GM18951 (cell line): Measurements from ENCODE around the gene PPP1R2B.
"Not testable (repeated sequence)": the region's sequence is repeated elsewhere in the genome, so short reads cannot be mapped to it uniquely, and the experiment has no call there.

Experiments used
- POLR2A ChIP-seq: IDR thresholded peaks from 4 replicates; pipeline ENCODE4 v1.6.1; 2011; ENCODE audit warnings: mild to moderate bottlenecking; ENCODE audit not compliant: insufficient read length, insufficient read depth; ENCODE audit errors: extremely low read depth
- in situ Hi-C: fragments of 300-500 bp; cut with MboI; formaldehyde crosslinking; loops from one replicate; pipeline ENCODE4 v1.12.0; 2022; ENCODE audit warnings: low sequenced_read_pairs, mixed read lengths, inconsistent platforms; ENCODE audit not compliant: unreplicated experiment

The PPP1R2B gene

DNA sequence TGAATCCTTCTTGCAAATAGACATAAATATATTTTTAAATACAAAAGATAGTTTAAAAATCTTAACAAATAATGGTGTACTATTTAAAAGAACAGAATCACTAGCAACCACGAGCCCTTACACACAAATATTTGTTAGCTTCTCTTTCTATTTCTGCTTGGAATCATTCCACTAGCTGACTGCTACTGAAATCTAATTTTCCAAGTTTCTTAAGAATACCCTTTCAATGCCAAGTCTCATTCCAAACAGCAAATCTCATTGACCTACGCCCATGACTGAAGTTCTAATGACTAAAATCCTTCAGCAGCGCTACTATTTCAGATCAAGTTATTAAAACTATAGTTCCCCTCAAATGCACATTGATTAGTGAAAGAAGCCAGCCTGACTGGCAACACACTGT is 13.2 kb upstream of the PPP1R2B start:
- in situ Hi-C loops = no loop called here
- no peak for TF ChIP-seq POLR2A

DNA sequence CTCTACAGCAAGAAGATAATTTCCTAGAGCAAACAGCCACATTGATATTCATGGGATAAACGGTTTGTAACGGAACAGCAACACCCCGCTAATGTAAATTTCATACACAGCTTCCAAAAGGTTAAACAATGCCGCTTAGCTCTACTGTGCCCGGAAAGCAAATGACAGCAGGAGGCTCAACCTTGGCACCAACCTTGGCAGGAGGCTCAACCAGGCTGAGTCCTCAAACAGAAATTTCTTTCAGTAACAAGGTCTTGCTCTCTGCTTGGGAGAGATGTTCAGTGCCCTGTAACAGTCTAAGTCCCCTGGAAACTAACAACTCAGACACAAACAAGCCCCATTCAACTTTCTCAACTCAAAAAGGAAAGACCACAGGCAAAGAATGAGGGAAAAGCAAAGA is 11.1 kb upstream of the PPP1R2B start:
- in situ Hi-C loops = no loop called here

DNA sequence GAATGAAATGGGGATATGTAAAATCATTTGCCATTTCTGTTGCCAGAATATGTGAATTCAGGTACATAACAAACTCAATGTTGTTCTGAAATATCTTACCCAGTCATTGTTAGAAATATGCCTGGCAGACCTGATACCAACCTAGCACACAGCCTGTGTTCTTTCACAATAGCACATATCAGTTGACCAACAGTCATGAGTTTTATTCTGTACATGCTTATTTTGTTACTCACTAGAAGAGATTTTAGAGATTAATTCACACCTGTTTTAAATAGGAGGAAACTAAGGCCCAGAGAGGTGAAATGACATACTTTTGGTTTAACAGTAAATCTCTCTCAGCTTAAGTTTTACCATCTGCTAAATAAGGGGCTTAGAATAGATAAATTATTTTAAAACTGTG is 8.4 kb upstream of the PPP1R2B start:
- no peak for TF ChIP-seq POLR2A
- in situ Hi-C loops = no loop called here

More for the DNA sequence above, 11.1 kb upstream of the PPP1R2B start:
- TF ChIP-seq POLR2A = no peak

DNA sequence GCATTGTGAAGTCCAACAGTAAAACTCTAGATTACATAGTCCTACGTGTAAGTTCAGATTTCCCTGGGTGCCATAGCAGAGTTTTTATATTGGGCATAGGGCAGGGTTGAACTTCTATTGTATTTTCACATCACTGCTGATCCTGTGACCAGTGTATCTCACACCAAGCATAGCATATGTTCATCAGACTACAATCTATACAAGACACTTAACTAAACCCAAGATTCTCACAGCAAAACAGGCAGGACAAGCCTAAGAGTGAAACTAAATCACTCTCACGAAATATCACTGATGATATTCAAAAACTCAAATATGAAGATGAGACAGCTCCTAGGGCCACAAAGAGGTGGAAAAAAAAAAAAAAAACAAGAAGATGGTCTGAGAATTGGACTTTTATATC is 3.2 kb upstream of the PPP1R2B start:
- no peak for TF ChIP-seq POLR2A

DNA sequence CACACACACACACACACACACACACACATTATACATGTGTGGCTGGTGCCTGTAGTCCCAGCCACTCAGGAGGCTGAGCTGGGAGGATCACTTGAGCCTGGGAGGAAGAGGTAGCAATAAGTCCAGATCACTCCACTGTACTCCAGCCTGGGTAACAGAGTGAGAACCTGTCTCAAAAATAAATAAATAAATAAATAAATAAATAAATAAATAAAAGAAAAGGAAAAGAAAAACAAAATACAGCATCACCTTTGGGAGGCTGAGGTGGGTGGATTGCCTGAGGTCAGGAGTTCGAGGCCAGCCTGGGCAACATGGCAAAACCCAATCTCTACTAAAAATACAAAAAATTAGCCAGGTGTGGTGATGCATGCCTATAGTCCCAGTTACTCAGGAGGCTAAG is 1.6 kb upstream of the PPP1R2B start:
- in situ Hi-C loops = not testable (repeated sequence)

More for the DNA sequence above, 3.2 kb upstream of the PPP1R2B start:
- in situ Hi-C loops = no loop called here

DNA sequence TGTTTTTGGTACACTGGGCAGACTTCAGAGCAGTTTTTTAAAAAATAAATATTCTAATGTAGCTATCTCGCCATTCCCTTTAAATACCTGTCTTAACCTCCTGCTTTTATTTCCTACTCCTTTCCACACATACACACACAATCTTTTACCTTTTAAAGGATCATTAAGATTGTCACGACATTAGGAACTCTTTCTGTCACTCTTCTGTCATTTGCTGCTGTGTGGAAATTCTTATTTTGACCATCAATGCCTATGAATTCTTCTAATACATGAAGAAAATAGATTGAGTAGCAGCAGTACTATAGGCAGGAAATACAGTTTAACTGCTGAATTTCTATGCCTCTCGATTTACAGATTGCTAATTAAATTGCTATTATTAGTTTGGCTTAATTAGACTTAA is 1.8 kb downstream of the PPP1R2B start:
- TF ChIP-seq POLR2A = no peak
- in situ Hi-C loops = no loop called here

DNA sequence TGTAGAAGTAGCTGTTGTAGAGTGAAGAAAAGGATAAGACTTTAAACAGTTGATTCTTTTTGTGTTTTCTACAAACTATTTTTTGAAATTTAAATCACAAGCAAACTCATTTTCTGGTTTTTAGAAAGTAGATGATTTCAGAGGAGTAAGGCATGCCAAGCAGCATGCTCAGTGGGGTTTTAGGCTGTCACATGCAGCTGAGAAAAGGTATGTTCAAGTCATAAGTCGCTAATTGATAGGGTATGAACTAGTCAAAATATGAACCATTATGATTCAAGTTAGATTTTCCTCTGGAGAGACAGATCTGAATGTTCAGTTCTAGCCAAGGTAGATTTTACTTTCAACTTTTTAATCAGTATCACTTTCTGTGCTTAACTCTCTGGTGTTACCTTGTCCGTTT is 3.0 kb downstream of the PPP1R2B start:
- in situ Hi-C loops = not testable (repeated sequence)

DNA sequence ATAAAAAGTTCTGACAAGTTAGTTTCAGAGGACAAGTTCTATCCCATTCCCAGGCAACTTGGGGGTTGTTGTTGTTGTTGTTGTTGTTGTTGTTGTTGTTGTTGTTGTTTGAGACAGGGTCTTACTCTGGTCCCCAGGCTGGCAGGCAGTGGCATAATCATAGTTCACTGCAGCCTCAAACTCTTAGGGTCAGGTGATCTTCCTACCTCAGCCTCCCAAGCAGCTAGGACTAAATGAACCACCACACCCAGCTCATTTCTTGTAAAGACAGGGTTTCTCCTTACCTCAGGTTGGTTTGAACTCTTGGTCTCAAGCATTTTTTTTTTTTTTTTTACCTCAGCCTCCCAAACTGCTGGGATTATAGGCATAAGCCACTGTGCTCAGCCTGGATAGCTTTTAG is 15.3 kb downstream of the PPP1R2B start:
- in situ Hi-C loops = no loop called here

DNA sequence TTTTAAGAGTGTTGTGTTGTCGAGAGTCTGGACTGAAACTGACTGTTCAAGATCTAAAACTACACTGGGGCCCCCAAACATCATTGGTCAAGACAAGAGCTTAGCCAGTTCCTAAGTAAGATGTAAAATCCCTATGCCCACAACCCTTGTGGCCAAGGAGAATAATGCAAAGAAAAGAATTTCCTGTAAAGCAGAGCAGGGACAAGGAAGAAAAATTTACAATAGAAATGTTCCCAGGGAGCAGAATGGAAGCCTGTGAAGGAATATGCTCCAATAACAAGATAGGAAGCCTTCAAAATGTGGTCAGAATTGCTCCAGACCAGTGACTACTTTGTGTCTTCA is 20.4 kb downstream of the PPP1R2B start:
- in situ Hi-C loops = no loop called here

More for the DNA sequence above, 15.3 kb downstream of the PPP1R2B start:
- no peak for TF ChIP-seq POLR2A

DNA sequence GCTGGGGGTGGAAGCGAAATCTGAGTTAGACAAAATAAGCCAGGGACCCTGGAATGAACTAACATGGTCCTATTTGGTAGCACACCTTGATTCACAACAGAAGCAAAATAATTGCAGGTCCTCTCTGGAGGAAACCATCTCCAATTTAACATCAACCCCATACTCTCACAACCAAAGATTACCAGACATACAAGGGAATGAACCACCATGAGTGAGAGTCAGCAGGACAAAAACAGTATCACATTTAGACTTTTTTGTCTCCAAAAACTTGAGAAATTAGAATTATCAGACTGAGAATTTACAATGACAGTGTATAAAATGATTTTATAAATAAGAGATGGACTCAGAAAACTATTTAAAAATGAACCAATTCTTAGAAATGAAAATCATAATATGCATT is 21.1 kb downstream of the PPP1R2B start:
- in situ Hi-C loops = no loop called here
- no peak for TF ChIP-seq POLR2A

More for the DNA sequence above, 20.4 kb downstream of the PPP1R2B start:
- no peak for TF ChIP-seq POLR2A

DNA sequence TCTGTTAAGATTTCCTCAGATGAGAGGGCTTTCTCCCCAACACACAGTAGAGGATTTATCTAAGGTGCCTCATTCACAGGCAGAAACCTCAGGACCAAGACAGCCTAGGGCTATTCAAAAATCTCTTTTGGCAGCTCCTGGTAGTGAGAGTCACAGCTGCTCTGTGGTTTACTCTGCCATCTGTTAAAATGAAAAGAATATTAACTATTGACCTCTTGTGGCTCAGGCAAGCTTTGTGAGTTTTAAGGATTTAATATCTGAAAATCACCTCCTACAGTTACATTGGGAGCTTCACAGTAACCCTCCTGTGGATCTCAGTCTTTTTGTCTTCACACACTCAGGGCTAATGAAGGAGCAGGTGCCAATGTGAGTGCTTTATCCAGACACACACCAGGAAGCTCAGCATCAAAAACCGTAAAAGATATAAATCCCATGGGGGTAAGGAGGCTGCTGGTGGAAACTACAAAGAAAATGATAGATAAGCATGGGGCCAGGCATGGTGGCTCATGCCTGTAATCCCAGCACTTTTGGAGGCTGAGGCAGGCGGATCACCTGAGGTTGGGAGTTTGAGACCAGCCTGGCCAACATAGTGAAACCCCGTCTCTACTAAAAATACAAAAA is 29.7 kb downstream of the PPP1R2B start:
- TF ChIP-seq POLR2A = no peak
- in situ Hi-C loops = no loop called here

DNA sequence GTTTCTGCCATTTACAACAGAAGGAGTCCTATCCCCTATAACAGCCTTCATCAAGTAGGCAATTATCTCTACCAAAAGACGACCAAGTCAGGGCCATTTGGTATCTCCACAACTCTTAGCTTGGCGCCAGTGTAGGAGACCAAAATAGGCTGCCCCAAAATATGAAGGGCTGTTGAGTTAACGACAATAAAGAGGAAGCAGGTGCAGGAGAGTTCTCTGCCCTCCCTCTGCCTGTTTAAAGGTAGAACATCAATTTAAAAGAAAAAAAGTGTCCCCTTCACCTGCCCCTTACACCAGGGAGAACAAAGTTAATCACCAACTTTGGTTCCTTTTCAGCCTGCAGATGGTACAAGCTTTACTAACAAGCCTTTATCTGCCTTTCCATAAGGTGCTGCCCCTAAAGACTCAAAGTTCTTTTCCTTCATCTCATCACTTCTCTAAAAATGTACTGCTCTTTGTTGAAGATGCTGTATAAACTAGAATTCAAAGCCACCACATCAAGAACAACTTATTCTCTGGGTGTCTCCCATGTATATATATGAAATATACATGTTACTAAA is 33.3 kb downstream of the PPP1R2B start:
- in situ Hi-C loops = no loop called here
- no peak for TF ChIP-seq POLR2A

DNA sequence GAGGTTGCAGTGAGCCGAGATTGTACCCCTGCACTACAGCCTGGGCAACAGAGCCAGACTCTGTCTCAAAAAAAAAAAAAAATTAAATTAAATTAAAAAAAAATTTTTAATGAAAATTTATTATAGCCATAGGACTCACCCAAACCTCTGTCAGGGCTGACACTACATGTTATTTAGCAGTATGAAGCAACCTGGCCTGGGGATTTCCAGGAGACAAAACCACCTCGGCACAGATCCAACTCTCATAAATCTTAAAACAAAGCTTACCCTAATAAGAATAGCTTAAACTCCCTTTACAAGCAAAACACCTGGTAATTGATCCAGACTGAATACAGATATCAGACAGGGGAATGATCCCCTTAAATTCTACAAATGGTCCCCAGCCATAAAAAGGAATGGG is 38.4 kb downstream of the PPP1R2B start:
- in situ Hi-C loops = no loop called here
- no peak for TF ChIP-seq POLR2A

DNA sequence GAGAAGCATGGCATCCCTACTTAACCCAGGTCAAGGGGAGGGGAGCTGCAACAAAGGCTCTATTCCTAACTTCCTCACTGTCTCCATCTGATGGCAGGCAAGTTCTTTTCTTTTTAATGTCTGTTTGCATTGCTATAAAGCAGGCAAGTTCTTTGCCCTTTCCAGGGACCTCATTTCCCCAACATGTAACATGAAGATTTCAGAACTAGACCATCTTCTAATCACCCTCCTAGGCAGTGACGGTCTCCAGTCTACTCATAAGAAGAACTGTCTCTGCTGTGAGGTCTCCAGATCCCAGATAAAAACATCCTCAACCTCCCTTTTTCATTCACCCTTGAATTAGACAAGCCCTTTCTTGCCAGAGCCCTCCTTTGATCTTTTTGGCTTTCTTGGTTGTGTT is 42.1 kb downstream of the PPP1R2B start:
- in situ Hi-C loops = no loop called here
- no peak for TF ChIP-seq POLR2A

DNA sequence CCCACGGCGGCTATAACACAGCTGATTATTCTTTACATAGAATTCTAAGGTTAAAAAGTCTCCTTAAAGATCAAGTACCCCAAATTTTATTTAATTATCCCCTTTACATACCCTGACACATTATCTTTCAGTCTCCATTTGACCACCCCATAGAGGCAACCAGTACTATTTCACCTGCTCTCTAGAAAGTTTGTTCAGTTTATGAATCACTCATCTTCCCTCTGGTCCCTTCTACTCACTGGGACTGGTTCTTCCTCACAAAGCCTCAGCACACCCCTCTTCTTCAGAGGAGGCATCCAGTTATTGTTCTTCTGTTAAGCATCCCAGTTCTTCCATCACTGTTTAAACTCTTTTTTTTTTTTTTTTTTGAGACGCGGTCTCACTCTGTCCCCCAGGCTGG is 42.8 kb downstream of the PPP1R2B start:
- no peak for TF ChIP-seq POLR2A
- in situ Hi-C loops = no loop called here
